Chondrocyte (in vitro differentiated cells): ENCODE data around the gene PDLIM1. TPM values are rescaled to one million over a fixed set of nuclear protein-coding genes. Genes with fewer than 3 reads are reported as not detected.

Source experiments
- DNase-seq: peaks from one replicate; pipeline ENCODE4 v3.0.0; 2021; ENCODE audit warnings: mixed read lengths, low spot score
- H3K27ac Mint-ChIP-seq: one replicate; pipeline ENCODE4 v1.8.0; 2021; ENCODE audit warnings: mild to moderate bottlenecking, moderate library complexity, mixed read lengths; ENCODE audit not compliant: unreplicated experiment
- H3K27me3 Mint-ChIP-seq: 2 replicates; pipeline ENCODE4 v1.8.0; 2021; ENCODE audit warnings: low read depth, mixed read lengths
- H3K36me3 Mint-ChIP-seq: 2 replicates; pipeline ENCODE4 v1.8.0; 2021; ENCODE audit warnings: low read depth, mixed read lengths
- H3K4me1 Mint-ChIP-seq: 2 replicates; pipeline ENCODE4 v1.8.0; 2021; ENCODE audit warnings: low read depth, mild to moderate bottlenecking, mixed read lengths
- H3K4me3 Mint-ChIP-seq: one replicate; pipeline ENCODE4 v1.8.0; 2021; ENCODE audit warnings: mild to moderate bottlenecking, moderate library complexity, mixed read lengths; ENCODE audit not compliant: unreplicated experiment
- H3K9me3 Mint-ChIP-seq: 2 replicates; pipeline ENCODE4 v1.8.0; 2021; ENCODE audit warnings: low read depth, mixed read lengths
- total RNA-seq: library from RNA; stranded (reverse); gene quantifications from 3 replicates; pipeline ENCODE4 v1.2.1, GENCODE V29; 2021
- TF ChIP-seq, protein P1 (sequence below): fragments of 200-600 bp; sonication (generic); IDR thresholded peaks from 2 replicates; pipeline ENCODE4 v1.5.0; 2021; ENCODE audit warnings: antibody characterized with exemption, mild to moderate bottlenecking, moderate library complexity

Gene PDLIM1
- total RNA-seq, 1 donor from 2014 or later = 110 TPM

DNA sequence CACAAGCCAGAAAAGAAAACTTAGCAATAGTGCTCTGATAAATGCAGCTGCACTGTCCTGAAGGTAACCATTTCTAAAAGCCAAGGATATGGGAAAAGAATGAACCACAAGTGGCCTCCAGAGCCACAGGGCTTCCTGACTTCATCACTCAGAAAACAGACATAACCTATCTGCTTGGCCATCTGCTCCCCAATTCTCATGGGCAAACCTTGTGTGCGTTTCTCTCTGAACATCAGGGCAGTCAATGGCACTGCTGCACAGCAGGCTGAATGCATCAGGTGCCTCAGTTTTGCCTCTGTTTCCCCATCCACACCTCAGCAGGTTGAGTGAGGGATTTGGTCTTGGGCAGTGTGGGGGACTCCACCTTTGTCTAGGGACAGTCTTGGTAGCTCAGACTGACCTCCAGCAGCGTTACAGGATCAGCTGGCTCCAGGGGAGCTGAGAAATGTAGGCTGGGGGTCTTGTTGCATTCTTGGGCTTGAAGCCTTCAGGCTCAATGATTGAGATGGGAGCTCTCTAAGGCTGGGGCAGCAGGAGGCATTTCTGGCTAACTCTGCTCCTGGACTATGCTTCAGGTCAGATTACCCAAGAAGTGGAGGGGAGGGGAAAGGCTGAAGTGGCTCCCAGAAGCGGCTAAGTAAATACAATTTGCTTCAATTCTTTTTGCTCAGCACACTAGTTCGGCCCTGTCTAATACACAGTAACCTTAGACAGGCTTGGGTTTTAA lies 23.6 kb upstream of the PDLIM1 start:
- peaks cover 24% of the 10 kb centered on the region for H3K4me1 Mint-ChIP-seq
- H3K4me3 Mint-ChIP-seq = no peak overlapping the region
- H3K36me3 Mint-ChIP-seq = no peaks in the 10 kb centered on the region
- H3K27me3 Mint-ChIP-seq = no peaks in the 10 kb centered on the region
- no peak for DNase-seq
- H3K27ac Mint-ChIP-seq = no peak overlapping the region
- TF ChIP-seq, protein P1, sequence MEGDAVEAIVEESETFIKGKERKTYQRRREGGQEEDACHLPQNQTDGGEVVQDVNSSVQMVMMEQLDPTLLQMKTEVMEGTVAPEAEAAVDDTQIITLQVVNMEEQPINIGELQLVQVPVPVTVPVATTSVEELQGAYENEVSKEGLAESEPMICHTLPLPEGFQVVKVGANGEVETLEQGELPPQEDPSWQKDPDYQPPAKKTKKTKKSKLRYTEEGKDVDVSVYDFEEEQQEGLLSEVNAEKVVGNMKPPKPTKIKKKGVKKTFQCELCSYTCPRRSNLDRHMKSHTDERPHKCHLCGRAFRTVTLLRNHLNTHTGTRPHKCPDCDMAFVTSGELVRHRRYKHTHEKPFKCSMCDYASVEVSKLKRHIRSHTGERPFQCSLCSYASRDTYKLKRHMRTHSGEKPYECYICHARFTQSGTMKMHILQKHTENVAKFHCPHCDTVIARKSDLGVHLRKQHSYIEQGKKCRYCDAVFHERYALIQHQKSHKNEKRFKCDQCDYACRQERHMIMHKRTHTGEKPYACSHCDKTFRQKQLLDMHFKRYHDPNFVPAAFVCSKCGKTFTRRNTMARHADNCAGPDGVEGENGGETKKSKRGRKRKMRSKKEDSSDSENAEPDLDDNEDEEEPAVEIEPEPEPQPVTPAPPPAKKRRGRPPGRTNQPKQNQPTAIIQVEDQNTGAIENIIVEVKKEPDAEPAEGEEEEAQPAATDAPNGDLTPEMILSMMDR = no peak
- H3K9me3 Mint-ChIP-seq = no peaks in the 10 kb centered on the region

DNA sequence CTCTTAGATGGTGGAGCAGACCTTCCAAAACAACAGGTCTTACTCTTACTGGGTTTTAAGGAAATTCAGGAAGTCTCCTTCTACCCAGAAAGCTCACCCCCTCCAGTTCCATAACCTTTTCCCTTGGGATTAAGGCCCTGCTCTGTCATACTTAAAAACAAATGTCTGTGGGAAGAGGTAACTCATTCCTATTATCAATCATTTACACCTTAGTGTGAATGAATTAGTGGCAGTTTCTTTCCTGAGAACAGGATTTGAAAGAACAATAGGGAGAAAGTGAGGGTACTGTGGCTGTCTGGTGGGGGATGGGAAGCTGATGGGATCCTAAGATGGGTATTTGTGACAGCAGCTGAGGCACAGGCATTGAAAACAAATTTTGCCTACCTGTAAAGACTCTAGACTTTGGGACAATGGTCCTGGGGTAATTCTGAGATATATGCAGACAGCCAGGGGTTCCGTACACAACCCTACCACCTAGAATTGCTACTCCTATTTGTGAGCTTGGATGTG lies 22.2 kb upstream of the PDLIM1 start:
- no peak for DNase-seq
- Mint-ChIP-seq H3K27me3 (no peaks in the 10 kb centered on the region), H3K36me3 (no peaks in the 10 kb centered on the region), H3K9me3 (no peaks in the 10 kb centered on the region), H3K4me1 (peaks cover 38% of the 10 kb centered on the region), H3K27ac (no peak overlapping the region), H3K4me3 (no peak overlapping the region)
- TF ChIP-seq, protein P1 = no peak

DNA sequence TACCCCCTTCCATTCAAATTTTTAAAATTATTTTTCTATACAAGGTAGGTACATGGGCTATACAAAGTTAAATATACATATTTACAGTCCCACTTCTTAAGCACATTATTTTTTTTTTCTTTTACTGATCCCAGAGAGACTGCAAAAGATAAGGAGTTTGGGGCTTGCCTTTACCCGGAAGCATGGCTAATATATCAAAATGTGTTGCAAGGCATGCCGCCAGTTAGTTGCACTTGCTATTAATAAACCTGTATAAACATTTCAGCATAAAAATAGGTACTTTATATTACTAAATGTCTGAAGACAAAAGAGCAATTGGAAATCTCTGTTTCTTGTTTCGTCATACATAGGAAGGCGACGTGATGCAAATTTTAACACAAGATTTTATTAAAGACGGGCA lies 21.5 kb upstream of the PDLIM1 start:
- TF ChIP-seq, protein P1 = no peak
- Mint-ChIP-seq H3K27ac (no peak overlapping the region), H3K36me3 (no peaks in the 10 kb centered on the region), H3K4me1 (peaks cover 42% of the 10 kb centered on the region), H3K9me3 (no peaks in the 10 kb centered on the region), H3K4me3 (no peak overlapping the region), H3K27me3 (no peaks in the 10 kb centered on the region)
- no peak for DNase-seq

DNA sequence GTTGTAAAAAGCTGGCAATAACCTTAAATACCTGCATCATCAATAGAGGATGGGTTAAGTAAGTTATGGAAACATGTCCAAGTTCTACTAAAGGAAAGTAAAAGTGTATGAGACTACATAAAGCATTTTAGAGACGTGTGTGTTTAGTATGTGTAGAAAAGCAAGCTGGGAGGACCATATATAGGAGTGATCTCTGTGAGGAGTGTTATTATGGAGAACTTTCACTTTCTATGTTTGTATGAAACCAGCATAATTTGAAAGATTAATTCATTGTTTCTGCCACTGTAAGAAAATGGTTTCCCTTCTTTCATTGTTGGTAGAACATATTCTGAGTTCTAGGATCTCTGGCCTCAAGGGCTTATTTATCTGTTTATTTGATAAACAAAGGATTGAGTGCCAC lies 19.2 kb upstream of the PDLIM1 start:
- H3K27ac Mint-ChIP-seq = no peak overlapping the region

More for the DNA sequence above, 19.2 kb upstream of the PDLIM1 start:
- H3K9me3 Mint-ChIP-seq = no peaks in the 10 kb centered on the region
- peaks cover 1% of the 10 kb centered on the region for H3K27me3 Mint-ChIP-seq
- no peak for DNase-seq
- H3K4me3 Mint-ChIP-seq = no peak overlapping the region
- H3K36me3 Mint-ChIP-seq = no peaks in the 10 kb centered on the region
- peaks cover 48% of the 10 kb centered on the region for H3K4me1 Mint-ChIP-seq
- TF ChIP-seq, protein P1 = no peak
